ENCODE data around the gene CNNM1. TPM values are rescaled to one million over a fixed set of nuclear protein-coding genes. Genes with fewer than 3 reads are reported as not detected.

The CNNM1 gene
- total and polyA plus RNA-seq, 2 experiments from 2014 or later, result 2.2 to 3.8 TPM

- no peak for TF ChIP-seq EZH2phosphoT487 (IDR thresholded peaks at IDR 0.05; ENCODE audit: low read depth, severe bottlenecking, unreplicated experiment)
- TF ChIP-seq, protein P1, sequence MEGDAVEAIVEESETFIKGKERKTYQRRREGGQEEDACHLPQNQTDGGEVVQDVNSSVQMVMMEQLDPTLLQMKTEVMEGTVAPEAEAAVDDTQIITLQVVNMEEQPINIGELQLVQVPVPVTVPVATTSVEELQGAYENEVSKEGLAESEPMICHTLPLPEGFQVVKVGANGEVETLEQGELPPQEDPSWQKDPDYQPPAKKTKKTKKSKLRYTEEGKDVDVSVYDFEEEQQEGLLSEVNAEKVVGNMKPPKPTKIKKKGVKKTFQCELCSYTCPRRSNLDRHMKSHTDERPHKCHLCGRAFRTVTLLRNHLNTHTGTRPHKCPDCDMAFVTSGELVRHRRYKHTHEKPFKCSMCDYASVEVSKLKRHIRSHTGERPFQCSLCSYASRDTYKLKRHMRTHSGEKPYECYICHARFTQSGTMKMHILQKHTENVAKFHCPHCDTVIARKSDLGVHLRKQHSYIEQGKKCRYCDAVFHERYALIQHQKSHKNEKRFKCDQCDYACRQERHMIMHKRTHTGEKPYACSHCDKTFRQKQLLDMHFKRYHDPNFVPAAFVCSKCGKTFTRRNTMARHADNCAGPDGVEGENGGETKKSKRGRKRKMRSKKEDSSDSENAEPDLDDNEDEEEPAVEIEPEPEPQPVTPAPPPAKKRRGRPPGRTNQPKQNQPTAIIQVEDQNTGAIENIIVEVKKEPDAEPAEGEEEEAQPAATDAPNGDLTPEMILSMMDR (IDR thresholded peaks at IDR 0.05; ENCODE audit: poor library complexity), result no peak
- TF ChIP-seq EZH2 (IDR thresholded peaks at IDR 0.05; ENCODE audit: borderline replicate concordance), result no peak
- Histone ChIP-seq H3K36me3 (replicated peaks; ENCODE audit: insufficient read depth, low read depth) (no peaks in the 10 kb centered on the region), H3K4me2 (no peak overlapping the region), H3K4me3 (no peak overlapping the region), H3K79me2 (no peaks in the 10 kb centered on the region), H3K4me1 (ENCODE audit: insufficient read depth) (no peaks in the 10 kb centered on the region), H3K9me3 (ENCODE audit: low read depth) (no peaks in the 10 kb centered on the region), H2AFZ (no peak overlapping the region), H4K20me1 (ENCODE audit: insufficient read depth, poor library complexity, severe bottlenecking) (no peaks in the 10 kb centered on the region), H3K27me3 (peaks cover 8% of the 10 kb centered on the region), H3K9me2 (replicated peaks; ENCODE audit: insufficient read depth) (no peaks in the 10 kb centered on the region), H3K27ac (no peak overlapping the region)
- WGBS (ENCODE audit: low lambda C conversion rate, missing lambda C conversion rate), result 73% methylated on average over 9 of the region's 9 CpGs
- DNase-seq (ENCODE audit: low spot score), result no peak
These were observed 60.7 kb downstream of the CNNM1 start for GRCh38 chr10:99389729-99390480.

DNA sequence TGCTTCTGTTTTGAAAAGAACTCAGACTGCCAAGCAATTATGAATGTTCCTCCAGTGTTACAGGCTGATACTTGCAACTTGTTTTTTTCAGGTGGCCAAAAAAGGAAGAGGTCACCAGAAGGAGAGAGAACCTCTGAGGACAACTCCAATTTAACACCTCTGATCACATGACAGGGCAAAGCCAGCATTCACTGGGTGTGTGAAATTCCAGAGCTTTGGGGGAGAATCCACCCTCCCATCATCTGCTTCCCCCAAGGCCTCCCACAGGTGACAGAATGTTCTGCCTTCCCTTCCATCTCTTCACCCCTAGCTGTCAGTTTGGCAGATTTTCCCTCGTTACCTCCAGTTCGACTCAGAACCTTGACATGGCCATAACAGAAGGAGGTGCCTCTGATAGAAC lies 62.2 kb downstream of the CNNM1 start:
- H3K9me3 ChIP-seq (ENCODE audit: low read depth), result no peaks in the 10 kb centered on the region
- no peaks in the 10 kb centered on the region for H3K36me3 ChIP-seq (replicated peaks; ENCODE audit: insufficient read depth, low read depth)
- TF ChIP-seq EZH2 (IDR thresholded peaks at IDR 0.05; ENCODE audit: borderline replicate concordance) (no peak), EZH2phosphoT487 (IDR thresholded peaks at IDR 0.05; ENCODE audit: low read depth, severe bottlenecking, unreplicated experiment) (no peak)
- TF ChIP-seq, protein P1 (IDR thresholded peaks at IDR 0.05; ENCODE audit: poor library complexity), result no peak
- no peaks in the 10 kb centered on the region for H4K20me1 ChIP-seq (ENCODE audit: insufficient read depth, poor library complexity, severe bottlenecking)
- H3K27ac ChIP-seq, result no peak overlapping the region
- no peak for DNase-seq (ENCODE audit: low spot score)
- no peaks in the 10 kb centered on the region for H3K9me2 ChIP-seq (replicated peaks; ENCODE audit: insufficient read depth)
- no peak overlapping the region for H2AFZ ChIP-seq
- H3K4me3 ChIP-seq, result no peak overlapping the region
- peaks cover 9% of the 10 kb centered on the region for H3K4me1 ChIP-seq (ENCODE audit: insufficient read depth)
- no peak overlapping the region for H3K4me2 ChIP-seq
- no peaks in the 10 kb centered on the region for H3K79me2 ChIP-seq
- peaks cover 1% of the 10 kb centered on the region for H3K27me3 ChIP-seq
- 93% methylated on average over 2 of the region's 2 CpGs for WGBS (ENCODE audit: low lambda C conversion rate, missing lambda C conversion rate)

DNA sequence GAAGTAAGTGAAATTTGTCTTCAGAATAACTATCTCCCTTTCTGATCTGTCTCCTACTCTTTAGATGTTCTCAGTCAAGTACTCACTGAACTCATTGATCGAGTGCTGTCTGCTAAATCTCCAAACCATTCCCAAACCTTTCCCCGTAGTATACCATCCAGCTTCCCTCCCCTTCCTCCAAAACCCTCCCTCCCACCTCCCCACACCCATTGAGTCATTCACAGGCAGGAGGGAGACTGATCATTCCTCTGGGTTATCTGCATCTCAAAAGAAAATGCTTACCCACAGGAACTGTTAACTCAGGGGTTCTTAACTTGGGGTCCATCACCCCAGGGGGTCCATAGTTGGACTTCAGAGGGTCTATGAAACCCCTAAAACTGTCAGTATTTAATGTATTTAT lies 63.9 kb downstream of the CNNM1 start:
- Histone ChIP-seq H2AFZ (no peak overlapping the region), H3K4me3 (no peak overlapping the region), H3K36me3 (replicated peaks; ENCODE audit: insufficient read depth, low read depth) (no peaks in the 10 kb centered on the region), H3K79me2 (no peaks in the 10 kb centered on the region), H3K9me3 (ENCODE audit: low read depth) (no peaks in the 10 kb centered on the region), H3K9me2 (replicated peaks; ENCODE audit: insufficient read depth) (no peaks in the 10 kb centered on the region), H3K27ac (no peak overlapping the region), H3K27me3 (no peaks in the 10 kb centered on the region), H4K20me1 (ENCODE audit: insufficient read depth, poor library complexity, severe bottlenecking) (no peaks in the 10 kb centered on the region), H3K4me1 (ENCODE audit: insufficient read depth) (peaks cover 14% of the 10 kb centered on the region), H3K4me2 (peak overlapping the region; percentile 63)
- TF ChIP-seq EZH2 (IDR thresholded peaks at IDR 0.05; ENCODE audit: borderline replicate concordance), result no peak
- TF ChIP-seq EZH2phosphoT487 (IDR thresholded peaks at IDR 0.05; ENCODE audit: low read depth, severe bottlenecking, unreplicated experiment), result no peak
- TF ChIP-seq, protein P1 (IDR thresholded peaks at IDR 0.05; ENCODE audit: poor library complexity), result no peak
- DNase-seq (ENCODE audit: low spot score), result no peak
- WGBS (ENCODE audit: low lambda C conversion rate, missing lambda C conversion rate), result 24% methylated on average over 2 of the region's 2 CpGs
